ENCODE measurements around the gene CFAP99.
A peak's percentile ranks its signal among the peaks of the same experiment; 100 is the strongest.
"Not testable (repeated sequence)": the region's sequence is repeated elsewhere in the genome, so short reads cannot be mapped to it uniquely, and the experiment has no call there.

Gene CFAP99

GRCh38 chr4:2418650-2419571, at the start of gene CFAP99:
Gene CFAP99 (plus strand): TSS chr4:2418955.
- peak; percentile 96 for DNase-seq

GRCh38 chr4:2370597-2371320, 48.0 kb upstream of the CFAP99 start:
- DNase-seq: no peak

GRCh38 chr4:2371765-2372487, 46.8 kb upstream of the CFAP99 start:
- no peak for DNase-seq

GRCh38 chr4:2372488-2373030, 46.2 kb upstream of the CFAP99 start:
- DNase-seq: no peak

- no peak for DNase-seq
These were observed 45.2 kb upstream of the CFAP99 start for GRCh38 chr4:2373532-2373931.

GRCh38 chr4:2375427-2375826, 43.3 kb upstream of the CFAP99 start:
- peak; percentile 19 for DNase-seq

GRCh38 chr4:2377241-2377640, 41.5 kb upstream of the CFAP99 start:
- no peak for DNase-seq

GRCh38 chr4:2378401-2378800, 40.4 kb upstream of the CFAP99 start:
- no peak for DNase-seq

GRCh38 chr4:2378898-2379297, 39.9 kb upstream of the CFAP99 start:
- DNase-seq: no peak

GRCh38 chr4:2380589-2380988, 38.2 kb upstream of the CFAP99 start:
- DNase-seq: not testable (repeated sequence)

- DNase-seq: not testable (repeated sequence)
These were observed 36.0 kb upstream of the CFAP99 start for GRCh38 chr4:2382769-2383202.

- DNase-seq: not testable (repeated sequence)
These were observed 35.5 kb upstream of the CFAP99 start for GRCh38 chr4:2383220-2383631.

GRCh38 chr4:2383760-2384159, 35.0 kb upstream of the CFAP99 start:
- DNase-seq: no peak

GRCh38 chr4:2384245-2384644, 34.5 kb upstream of the CFAP99 start:
- no peak for DNase-seq

- DNase-seq: no peak
These were observed 33.2 kb upstream of the CFAP99 start for GRCh38 chr4:2385516-2385915.

GRCh38 chr4:2386717-2387116, 32.0 kb upstream of the CFAP99 start:
- no peak for DNase-seq

- no peak for DNase-seq
These were observed 31.5 kb upstream of the CFAP99 start for GRCh38 chr4:2387218-2387617.

- no peak for DNase-seq
These were observed 30.9 kb upstream of the CFAP99 start for GRCh38 chr4:2387829-2388228.

GRCh38 chr4:2388429-2389182, 30.1 kb upstream of the CFAP99 start:
- DNase-seq: no peak

- no peak for DNase-seq
These were observed 29.1 kb upstream of the CFAP99 start for GRCh38 chr4:2389691-2390090.

- peak; percentile 32 for DNase-seq
These were observed 28.6 kb upstream of the CFAP99 start for GRCh38 chr4:2390146-2390545.

GRCh38 chr4:2390784-2391421, 27.9 kb upstream of the CFAP99 start:
- DNase-seq: no peak
